ENCODE data around the gene EEPD1. TPM values are rescaled to one million over a fixed set of nuclear protein-coding genes. Genes with fewer than 3 reads are reported as not detected.
A peak's percentile ranks its signal among the peaks of the same experiment; 100 is the strongest.
"Not testable (repeated sequence)": the region's sequence is repeated elsewhere in the genome, so short reads cannot be mapped to it uniquely, and the experiment has no call there.

The EEPD1 gene
- polyA plus RNA-seq (2012; ENCODE audit: low read depth, missing spikeins) = 0.28 TPM

DNA sequence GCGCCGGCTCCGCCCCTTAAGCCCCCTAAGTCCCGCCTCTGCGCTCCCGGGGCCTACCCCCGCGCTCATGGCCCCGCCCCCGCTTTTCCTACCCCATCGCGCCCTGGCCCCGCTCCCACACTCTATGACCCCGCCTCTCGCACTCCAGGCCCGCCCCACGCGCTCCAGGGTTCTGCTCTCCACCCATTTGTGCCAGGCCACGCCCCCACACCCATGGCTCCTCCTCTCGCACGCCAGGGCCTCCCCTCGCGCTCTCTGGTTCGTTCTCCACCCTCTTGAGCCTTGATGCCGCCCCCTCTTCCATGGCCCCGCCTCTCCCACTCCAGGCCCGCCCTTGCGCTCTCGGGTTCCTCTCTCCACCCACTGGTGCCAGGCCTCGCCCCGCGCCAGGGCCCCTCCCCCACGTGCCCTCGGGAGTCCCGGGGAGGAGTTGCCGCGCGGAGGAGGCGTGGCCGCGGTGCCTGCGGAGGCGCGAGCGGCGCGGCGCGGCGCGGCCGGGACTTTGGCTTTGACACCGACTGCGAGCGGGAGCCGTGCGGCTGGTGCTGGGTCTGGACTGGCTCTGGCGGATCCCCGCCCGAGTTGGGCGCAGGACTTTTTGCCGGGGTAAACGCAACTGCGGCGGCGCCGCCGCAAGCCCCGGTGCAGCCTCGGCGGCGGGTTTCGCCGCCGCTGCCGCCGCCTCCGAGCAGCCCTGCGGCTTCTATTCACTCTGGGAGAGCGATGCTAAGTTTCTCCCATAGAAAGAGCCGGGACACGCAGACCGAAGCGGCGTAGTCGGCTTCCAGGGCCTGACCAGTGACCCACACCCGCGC is at the start of gene EEPD1:
EEPD1 (plus strand) TSS at position 499 of the 815 bp plus-strand sequence. CDS start 1,071 bp downstream, outside the sequence.
- TF ChIP-seq POLR2A (IDR thresholded peaks at IDR 0.05; ENCODE audit: low read depth, low read length) = no peak
- TF ChIP-seq SPI1 (IDR thresholded peaks at IDR 0.05; ENCODE audit: low read depth, low read length) = peak; percentile 16; the same call in 1 of the 2 replicates
- no peak for TF ChIP-seq TAF1 (IDR thresholded peaks at IDR 0.05; ENCODE audit: low read depth, low read length)
- peak; percentile 93 for FAIRE-seq
- DNase-seq (ENCODE audit: insufficient read length, low spot score) = peak; percentile 92

DNA sequence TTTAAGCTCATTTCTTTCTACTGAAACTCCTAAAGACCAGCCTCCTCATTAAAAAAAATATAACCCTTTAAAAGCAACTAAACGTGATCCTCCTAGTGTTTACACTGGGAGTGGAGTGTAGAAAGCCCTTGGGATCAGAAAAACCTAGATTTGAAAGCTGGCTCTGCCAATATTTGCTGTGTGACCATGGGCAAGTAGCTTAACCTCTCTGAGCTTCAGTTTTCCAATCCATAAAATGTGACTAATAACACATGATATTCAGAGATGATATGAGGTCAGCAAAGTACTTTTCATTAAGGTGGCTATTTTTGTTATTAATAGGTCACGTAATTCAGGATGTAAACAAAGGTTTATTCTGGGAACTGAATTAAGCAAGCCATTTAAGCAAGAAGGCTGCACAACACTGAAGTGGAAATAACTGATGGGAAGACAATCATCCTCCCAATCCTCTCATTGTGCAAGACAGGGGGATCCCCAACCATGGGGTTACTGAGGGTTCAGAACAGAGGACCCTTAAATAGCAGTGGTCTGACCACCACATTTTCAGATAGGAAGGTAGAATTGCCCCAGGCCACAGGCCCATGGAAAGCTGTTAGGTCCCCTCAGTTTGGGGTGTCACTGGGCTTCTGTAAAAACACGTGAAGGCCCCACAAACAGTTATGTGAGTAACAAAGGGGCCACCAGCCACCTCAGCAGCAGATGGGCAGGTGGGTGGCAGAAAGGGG is 49.1 kb upstream of the EEPD1 start:
- no peak for TF ChIP-seq TAF1 (IDR thresholded peaks at IDR 0.05; ENCODE audit: low read depth, low read length)
- TF ChIP-seq POLR2AphosphoS5 (IDR thresholded peaks at IDR 0.05; ENCODE audit: low read depth, low read length) = no peak
- TF ChIP-seq PAX5 (IDR thresholded peaks at IDR 0.05; ENCODE audit: insufficient read depth, low read length, severe bottlenecking) = no peak
- TF ChIP-seq POU2F2 (IDR thresholded peaks at IDR 0.05; ENCODE audit: low read depth, low read length) = no peak
- TF ChIP-seq POLR2A (IDR thresholded peaks at IDR 0.05; ENCODE audit: low read depth, low read length) = no peak
- no peak for TF ChIP-seq SPI1 (IDR thresholded peaks at IDR 0.05; ENCODE audit: low read depth, low read length)
- no peak for FAIRE-seq
- no peak for DNase-seq (ENCODE audit: insufficient read length, low spot score)

DNA sequence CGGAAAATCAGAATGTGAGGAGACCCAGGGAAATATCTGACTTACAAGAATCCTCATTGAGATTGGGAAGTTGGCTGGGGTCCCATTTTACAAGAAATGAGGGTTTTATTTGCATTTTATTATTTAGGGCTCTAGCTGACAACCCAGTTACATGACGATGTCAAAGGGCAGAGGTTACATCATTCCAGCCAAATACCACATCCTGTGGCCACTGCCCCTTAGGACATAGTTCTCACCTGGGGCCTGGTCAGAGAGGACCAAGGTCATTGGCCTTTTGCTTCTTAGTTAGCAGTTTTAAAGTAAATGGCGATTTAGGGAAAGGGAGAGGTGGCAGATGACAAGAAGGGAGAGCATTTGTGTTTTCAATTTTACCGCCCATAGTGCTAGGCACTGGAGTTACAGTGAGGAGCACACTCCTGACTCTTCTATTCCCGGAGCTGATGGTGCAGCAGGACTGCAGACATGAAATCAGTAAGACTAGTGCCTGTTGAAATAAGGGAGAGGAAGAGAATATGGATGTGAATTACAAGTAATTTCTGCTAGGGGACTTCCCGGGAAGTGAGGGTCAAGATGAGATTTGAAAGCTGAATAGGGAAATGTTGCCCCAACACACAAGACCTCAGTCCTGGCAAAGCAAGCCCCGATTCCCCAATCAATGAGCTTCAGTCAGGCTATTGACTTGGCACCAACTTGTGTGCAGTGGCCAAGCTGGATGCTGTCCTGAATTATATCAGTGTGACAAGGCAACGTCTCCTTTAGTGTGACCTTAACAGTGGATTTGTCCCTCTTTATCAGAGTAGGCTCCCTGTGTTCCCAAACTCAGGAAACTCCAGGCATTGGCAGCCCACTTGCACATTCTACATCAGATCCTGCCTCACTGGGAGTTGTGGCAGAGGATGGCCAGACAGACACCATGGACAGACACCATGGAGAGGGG is 45.8 kb upstream of the EEPD1 start:
- FAIRE-seq; DNase-seq (ENCODE audit: insufficient read length, low spot score): not testable (repeated sequence)

DNA sequence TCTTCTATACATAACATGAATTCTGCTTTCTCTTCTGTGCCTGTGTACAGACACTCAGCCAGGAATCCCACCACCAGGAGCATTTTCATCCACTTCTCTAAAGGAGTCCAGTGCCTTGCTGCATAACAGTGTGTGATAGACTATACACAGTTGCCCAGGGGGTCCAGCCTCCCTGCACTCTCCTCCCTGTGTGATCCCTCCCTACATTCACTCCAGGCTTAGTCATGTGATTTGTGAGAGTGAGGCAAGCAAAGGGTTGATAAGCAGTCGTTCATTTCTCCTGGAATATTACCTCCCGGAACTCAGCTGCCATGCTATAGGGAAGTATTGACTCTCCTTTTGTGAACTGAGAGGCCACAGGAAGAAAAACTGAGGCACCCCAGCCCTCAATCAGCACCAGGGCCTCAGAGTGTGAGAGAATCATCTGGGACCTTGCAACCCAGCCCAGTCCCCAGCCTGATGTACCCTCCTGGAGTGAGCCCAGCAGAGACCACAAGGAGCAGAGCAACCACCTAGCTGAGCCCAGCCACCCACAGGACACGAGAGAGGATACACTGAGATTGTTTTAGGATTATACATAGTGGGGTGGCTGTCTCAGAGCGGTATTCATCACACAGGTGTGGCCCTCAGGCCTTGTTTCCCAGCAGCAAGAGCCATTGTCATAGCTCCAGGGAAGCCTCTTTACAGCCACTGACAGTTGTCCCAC is 45.0 kb upstream of the EEPD1 start:
- FAIRE-seq (no peak), DNase-seq (ENCODE audit: insufficient read length, low spot score) (no peak)
- TF ChIP-seq POLR2AphosphoS5 (IDR thresholded peaks at IDR 0.05; ENCODE audit: low read depth, low read length) (no peak), POLR2A (IDR thresholded peaks at IDR 0.05; ENCODE audit: low read depth, low read length) (no peak), SPI1 (IDR thresholded peaks at IDR 0.05; ENCODE audit: low read depth, low read length) (no peak)

DNA sequence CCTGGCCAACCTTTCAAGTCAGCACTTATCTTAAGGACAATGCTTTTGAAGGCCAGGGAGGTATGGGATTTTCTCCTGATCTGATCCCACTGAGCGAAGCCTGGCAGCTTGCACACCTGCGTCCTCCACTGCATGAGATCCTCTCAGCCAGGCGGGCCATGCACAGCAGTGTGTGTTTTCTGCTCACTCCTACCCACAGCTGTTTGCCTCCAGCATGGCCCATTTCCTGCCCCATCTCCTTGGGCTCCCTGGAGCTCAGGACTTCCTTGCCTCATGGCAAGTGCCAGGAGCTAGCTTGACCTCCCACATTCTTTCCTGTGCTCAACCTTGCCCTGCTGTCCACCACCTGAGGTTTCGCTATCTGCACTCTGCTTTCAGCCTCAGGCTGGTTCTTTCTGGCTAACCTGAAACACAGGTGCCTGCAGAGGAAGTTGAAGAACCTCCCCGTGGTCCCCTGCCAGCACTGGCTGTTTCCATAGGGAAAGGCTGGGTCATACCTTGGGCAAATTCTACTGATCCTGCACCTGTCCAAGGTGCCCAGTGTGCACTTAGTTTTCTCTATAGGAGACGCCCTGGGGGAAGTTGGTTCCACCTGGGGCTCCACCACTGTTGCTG is 43.9 kb upstream of the EEPD1 start:
- no peak for TF ChIP-seq SPI1 (IDR thresholded peaks at IDR 0.05; ENCODE audit: low read depth, low read length)
- no peak for TF ChIP-seq PAX5 (IDR thresholded peaks at IDR 0.05; ENCODE audit: insufficient read depth, low read length, severe bottlenecking)
- TF ChIP-seq POU2F2 (IDR thresholded peaks at IDR 0.05; ENCODE audit: low read depth, low read length) = no peak
- no peak for TF ChIP-seq POLR2A (IDR thresholded peaks at IDR 0.05; ENCODE audit: low read depth, low read length)
- no peak for TF ChIP-seq POLR2AphosphoS5 (IDR thresholded peaks at IDR 0.05; ENCODE audit: low read depth, low read length)
- no peak for TF ChIP-seq TAF1 (IDR thresholded peaks at IDR 0.05; ENCODE audit: low read depth, low read length)
- no peak for DNase-seq (ENCODE audit: insufficient read length, low spot score)
- FAIRE-seq = no peak

DNA sequence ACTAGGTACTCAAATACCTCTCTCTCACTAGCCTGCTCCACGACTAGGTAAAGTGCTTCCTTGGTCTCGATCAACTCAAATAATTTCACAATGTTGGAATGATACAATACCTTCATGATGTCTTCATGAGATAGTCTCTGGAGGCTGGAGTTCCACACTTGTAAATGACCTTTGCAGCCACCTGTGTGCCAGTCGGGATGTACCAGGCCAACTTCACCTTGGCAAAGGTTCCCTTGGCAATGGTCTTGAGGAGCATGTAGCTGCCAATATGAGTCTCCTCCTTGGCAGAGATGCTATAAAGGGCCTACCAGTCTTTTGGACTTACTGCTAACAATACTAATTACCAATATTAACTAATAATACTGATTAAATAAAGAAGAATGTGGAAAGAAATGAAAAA is 42.5 kb upstream of the EEPD1 start:
- DNase-seq (ENCODE audit: insufficient read length, low spot score) = no peak
- FAIRE-seq = no peak
- TF ChIP-seq POLR2AphosphoS5 (IDR thresholded peaks at IDR 0.05; ENCODE audit: low read depth, low read length) (no peak), SPI1 (IDR thresholded peaks at IDR 0.05; ENCODE audit: low read depth, low read length) (no peak), POLR2A (IDR thresholded peaks at IDR 0.05; ENCODE audit: low read depth, low read length) (no peak), TAF1 (IDR thresholded peaks at IDR 0.05; ENCODE audit: low read depth, low read length) (no peak), POU2F2 (IDR thresholded peaks at IDR 0.05; ENCODE audit: low read depth, low read length) (no peak), PAX5 (IDR thresholded peaks at IDR 0.05; ENCODE audit: insufficient read depth, low read length, severe bottlenecking) (no peak)

DNA sequence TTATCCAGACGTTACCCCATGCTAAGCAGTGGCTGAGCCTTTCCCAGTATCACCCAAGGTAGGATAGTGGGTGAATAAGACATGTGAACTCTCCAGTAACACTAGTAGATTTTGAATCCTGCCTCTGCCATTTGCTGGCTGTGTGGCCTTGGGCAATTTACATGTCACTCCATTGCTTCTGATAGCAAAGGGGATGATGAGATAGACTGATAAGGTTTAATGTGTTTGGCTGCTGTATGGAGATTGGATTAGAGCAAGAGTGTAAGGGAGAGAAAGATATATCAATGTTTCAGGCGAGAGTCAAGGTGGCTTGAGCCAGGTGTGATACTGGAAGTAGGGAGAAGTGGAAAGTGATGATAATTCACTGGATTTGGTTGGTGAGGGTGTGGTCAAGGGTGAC is 40.1 kb upstream of the EEPD1 start:
- TF ChIP-seq POU2F2 (IDR thresholded peaks at IDR 0.05; ENCODE audit: low read depth, low read length) (no peak), PAX5 (IDR thresholded peaks at IDR 0.05; ENCODE audit: insufficient read depth, low read length, severe bottlenecking) (no peak), TAF1 (IDR thresholded peaks at IDR 0.05; ENCODE audit: low read depth, low read length) (no peak), POLR2AphosphoS5 (IDR thresholded peaks at IDR 0.05; ENCODE audit: low read depth, low read length) (no peak), SPI1 (IDR thresholded peaks at IDR 0.05; ENCODE audit: low read depth, low read length) (no peak), POLR2A (IDR thresholded peaks at IDR 0.05; ENCODE audit: low read depth, low read length) (no peak)
- DNase-seq (ENCODE audit: insufficient read length, low spot score) (no peak), FAIRE-seq (no peak)

DNA sequence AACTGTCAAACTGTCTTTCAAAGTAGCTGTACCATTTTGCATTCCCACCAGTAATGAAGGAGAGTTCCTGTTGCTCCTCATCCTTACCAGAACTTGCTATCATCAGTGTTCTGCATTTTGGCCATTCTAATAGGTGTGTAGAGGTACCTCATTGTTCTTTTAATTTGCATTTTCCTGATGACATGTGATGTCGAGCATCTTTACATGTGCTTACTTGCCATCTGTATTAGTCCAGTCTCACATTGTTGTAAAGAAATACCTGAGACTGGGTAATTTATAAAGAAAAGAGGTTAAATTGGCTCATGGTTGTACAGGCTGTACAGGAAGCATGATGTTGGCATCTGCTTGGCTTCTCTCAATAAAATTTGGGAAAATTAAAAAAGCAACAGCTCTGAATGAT is 38.7 kb upstream of the EEPD1 start:
- FAIRE-seq = no peak
- no peak for TF ChIP-seq POLR2AphosphoS5 (IDR thresholded peaks at IDR 0.05; ENCODE audit: low read depth, low read length)
- TF ChIP-seq TAF1 (IDR thresholded peaks at IDR 0.05; ENCODE audit: low read depth, low read length) = no peak
- no peak for TF ChIP-seq POU2F2 (IDR thresholded peaks at IDR 0.05; ENCODE audit: low read depth, low read length)
- TF ChIP-seq SPI1 (IDR thresholded peaks at IDR 0.05; ENCODE audit: low read depth, low read length) = no peak
- no peak for TF ChIP-seq POLR2A (IDR thresholded peaks at IDR 0.05; ENCODE audit: low read depth, low read length)
- TF ChIP-seq PAX5 (IDR thresholded peaks at IDR 0.05; ENCODE audit: insufficient read depth, low read length, severe bottlenecking) = no peak
- DNase-seq (ENCODE audit: insufficient read length, low spot score) = no peak
